Activated CD4-positive, alpha-beta T cell treated with anti-CD3 and anti-CD28 coated beads, Interleukin-10, Interleukin-2, amounts not matched to agents 100 ng/mL and 50 ng/mL, durations not matched to agents 16 hours and 8 hours (primary cell): ENCODE results near the gene NMNAT1.
"Not testable (repeated sequence)": the region's sequence is repeated elsewhere in the genome, so short reads cannot be mapped to it uniquely, and the experiment has no call there.

Source experiments
- DNase-seq: peaks from one replicate; pipeline ENCODE4 v3.0.0-alpha.2; 2020

The NMNAT1 gene

GRCh38 chr1:9942939-9943788 is at the start of gene NMNAT1, which contains the start of gene LZIC:
NMNAT1 (plus strand) TSS chr1:9943475; CDS start chr1:9972074, 28,599 bp downstream.
LZIC (minus strand) TSS chr1:9943391; CDS start chr1:9936619, 6,772 bp downstream.
- DNase-seq, result peak; percentile 96

GRCh38 chr1:9894115-9894514 is 49.2 kb upstream of the NMNAT1 start:
- no peak for DNase-seq

DNA sequence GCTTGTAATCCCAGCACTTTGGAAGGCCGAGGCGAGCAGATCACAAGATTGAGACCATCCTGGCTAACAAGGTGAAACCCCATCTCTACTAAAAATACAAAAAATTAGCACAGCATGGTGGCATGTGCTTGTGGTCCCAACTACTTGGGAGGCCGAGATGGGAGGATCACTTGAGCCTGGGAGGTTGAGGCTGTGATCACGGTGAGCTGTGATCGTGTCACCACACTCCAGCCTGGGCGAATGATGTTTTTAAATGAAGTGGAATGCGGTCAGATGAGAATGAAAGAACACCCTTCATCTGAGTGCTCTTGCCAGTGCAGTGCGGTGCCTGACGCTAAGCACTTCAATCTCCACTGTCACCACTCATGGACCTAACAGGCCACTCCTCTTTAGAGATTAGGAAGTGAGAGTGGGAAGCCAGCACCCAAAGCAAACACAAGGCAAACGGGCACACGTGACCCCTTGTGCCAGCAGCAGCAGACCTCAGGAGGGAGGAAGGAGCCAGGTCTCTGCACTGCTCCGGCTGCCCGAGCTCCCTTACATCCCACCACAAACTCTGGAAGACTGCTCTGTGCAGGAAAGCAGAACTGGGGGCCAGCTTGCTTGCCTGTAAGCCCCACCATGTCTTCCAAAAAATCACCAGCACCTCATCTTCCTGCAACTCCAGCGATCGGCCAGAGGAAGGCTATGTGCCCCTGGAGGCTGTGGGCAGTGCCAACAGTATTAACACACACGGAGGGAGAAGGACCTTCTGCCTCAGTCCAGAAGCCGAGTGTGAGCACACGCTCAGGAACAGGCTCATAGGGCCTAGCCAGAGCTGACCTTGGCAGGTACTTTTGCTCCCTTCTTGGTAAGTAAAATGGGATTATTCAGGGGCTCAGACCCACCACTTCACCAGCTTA is 42.9 kb upstream of the NMNAT1 start:
- DNase-seq, result no peak

GRCh38 chr1:9901148-9902059 is 41.9 kb upstream of the NMNAT1 start:
- no peak for DNase-seq

GRCh38 chr1:9902060-9902452 is 41.2 kb upstream of the NMNAT1 start:
- no peak for DNase-seq

DNA sequence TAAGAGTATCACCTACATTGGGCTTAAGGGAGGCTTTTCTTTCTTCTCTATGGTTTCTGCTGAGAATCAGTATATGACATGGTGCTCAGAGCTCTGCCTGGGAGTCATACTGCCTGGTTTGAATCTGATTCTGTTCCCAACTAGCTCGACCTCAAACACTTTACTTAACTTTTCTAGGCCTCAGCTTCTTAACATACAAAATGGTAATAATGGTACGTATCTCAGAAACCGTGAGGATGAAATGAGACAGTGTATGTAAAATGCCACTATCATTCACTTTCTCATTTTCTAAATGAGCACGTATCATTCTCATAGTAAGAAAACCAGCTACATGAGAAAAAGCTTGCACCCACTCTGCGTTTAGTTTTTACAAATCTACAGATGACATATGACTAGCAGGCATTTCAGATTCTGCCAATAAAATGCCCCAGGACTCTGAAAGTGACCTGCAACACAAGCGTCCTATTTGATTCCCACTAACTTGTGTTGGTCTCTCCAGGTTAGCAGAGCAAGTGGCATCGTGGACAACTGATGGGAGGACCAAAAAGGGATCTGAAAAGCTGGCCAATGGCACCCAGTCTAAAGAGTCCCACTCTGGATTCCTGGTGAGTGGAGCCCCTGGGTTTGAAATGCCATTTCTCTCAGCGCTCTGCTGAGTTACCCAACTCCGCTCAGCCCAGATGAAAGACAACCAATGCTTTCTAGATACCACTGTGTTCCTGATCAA is 39.3 kb upstream of the NMNAT1 start:
- peak; percentile 85 for DNase-seq

DNA sequence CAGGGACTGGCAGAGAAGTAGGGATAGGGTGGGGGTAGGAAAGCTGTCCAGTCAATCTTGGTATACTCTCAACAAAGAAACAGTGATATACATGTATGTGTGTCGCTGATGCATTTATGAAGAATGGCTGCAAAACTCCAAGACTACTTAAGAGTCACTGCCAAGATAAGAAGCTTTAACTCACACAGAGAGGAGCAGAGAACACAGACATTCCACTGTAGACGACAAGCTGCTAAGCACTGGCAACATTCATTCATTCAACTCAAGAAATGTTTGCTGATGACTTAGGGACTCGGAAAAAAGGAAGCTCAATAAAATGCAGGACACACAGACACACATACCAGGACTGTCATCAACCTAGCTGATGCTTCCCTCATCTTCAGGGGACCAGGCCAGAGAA is 38.7 kb upstream of the NMNAT1 start:
- DNase-seq, result no peak

DNA sequence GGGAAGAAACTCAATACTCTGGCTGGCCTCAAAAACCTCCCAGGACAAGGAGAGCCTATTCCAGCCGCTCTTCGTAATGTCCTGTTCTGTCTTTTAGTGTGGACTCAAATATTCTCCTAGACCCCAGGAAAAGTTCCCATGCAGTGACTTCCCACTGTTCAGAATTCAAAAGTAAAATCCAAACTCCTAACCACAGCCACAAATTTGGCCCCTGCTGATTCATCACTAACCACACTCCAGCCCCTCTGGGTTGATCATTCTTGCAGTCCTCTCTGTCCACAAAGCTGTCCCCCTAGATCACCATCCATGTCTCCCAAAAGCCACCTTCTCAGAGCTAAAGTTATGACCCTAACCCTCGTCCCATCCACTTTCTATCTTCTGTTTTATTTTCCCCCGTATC is 38.3 kb upstream of the NMNAT1 start:
- DNase-seq, result no peak

DNA sequence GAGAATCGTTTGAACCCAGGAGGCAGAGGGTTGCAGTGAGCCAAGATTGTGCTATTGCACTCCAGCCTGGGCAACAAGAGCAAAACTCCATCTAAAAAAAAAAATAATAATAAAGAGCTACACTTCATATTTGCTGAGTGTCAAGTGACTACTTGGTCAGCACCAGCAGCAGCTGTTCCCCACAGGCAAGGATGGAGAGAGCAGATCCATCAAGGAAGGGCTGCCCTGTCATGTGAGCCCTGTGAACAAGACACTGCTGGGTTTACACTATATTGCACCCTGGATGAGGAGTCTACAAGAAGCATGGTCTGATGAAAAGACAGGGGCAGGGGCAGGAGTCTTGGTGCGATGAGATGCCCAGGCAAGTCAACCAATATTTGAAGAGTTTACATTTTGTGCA is 36.8 kb upstream of the NMNAT1 start:
- no peak for DNase-seq

- DNase-seq, result no peak
These were observed 35.8 kb upstream of the NMNAT1 start for GRCh38 chr1:9907441-9907840.

- DNase-seq, result no peak
These were observed 34.4 kb upstream of the NMNAT1 start for GRCh38 chr1:9908871-9909233.

DNA sequence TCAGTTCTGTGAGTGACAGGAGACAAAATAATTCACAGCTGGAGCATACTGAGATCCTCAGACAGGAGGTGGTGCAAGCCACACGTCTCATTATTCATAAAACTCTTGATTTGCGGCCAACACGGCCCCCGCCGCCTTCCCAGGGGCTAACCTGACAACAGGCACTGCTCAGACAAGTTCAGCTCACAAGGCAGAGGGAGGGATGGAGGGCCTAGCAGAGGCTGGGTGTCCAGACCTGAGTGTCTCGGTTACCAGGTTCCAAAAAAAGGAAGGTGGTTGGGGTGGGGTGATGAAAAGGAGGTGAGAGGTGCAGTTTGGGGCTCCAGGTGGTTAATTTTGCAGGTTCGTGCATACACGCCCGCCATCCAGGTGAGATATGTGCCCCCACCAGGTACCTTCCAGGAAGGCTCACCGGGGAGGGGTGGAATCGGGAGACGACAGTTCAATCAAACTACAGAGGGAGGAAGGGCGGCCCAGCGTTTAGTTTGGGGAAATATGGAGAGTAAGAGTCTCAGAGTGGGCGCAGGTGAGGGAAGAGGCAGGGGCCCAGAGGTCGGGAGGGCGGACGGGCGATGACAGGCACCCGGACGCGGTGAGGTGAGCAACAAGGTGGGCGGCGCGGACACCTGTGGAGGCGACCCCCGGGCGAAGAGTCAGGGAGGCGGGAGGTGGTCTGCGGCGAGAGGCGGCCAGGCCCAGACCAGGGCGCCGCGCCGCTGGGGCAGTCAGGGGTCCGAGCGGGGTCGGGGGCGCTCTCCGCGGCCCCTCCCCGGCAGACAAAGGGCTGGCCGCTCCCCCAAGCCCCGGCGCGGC is 33.8 kb upstream of the NMNAT1 start:
- DNase-seq, result peak; percentile 69

DNA sequence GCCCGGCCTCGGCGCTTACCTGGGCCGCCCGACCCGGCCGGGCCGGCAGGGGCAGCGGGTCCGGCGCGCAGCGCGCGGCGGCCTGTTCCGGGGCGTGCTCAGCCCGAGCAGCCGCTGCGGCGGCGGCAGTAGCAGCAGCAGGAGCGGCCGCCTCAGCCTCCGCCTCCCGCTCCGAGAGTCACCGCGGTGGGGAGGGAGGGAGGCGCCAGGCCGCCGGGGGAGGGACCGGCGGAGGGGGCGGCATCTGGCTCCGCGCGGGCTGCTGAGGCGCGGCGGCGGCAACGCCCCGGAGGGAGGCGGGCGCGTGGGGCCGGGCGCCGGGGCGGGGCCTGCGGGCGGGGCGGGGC is 33.2 kb upstream of the NMNAT1 start, which contains the start of gene CTNNBIP1:
CTNNBIP1 (minus strand) TSS at position 194 of the 347 bp plus-strand sequence. CDS start 38,205 bp downstream, outside the sequence.
- DNase-seq, result no peak

GRCh38 chr1:9910423-9911178 is 32.7 kb upstream of the NMNAT1 start:
- peak; percentile 100 for DNase-seq

GRCh38 chr1:9912264-9912936 is 30.9 kb upstream of the NMNAT1 start:
- DNase-seq, result no peak

DNA sequence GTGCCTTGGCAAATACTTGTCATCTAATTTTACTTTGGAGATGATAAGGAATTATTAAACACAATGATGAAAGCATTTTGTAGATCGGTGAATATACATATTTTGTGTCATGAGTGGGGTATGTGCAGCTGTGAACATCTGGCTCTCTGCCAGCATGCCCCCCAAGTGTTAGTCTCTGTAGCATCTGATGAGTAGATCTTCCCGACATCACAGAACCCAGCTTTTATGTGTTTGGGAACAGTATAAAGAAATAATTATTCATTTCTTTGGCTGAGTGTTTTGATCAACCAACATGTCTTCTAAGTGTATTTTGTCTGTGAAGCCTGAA is 28.7 kb upstream of the NMNAT1 start:
- no peak for DNase-seq

- no peak for DNase-seq
These were observed 26.8 kb upstream of the NMNAT1 start for GRCh38 chr1:9916452-9916851.

DNA sequence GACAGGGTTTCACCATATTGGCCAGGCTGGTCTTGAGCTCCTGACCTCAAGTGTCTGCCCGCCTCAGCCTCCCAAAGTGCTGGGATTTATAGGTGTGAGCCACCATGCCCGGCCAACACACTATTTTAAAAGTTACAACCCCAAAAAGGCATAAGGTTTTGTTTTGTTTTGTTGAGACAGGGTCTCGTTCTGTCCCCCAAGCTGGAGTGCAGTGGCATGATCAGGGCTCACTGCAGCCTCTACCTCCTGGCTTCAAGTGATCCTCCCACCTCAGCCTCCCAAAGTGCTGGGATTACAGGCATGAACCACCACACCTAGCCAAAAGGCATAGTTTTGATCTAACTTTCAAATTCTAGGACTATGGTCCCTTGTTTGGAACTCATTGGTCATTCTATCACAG is 25.8 kb upstream of the NMNAT1 start:
- DNase-seq, result not testable (repeated sequence)

GRCh38 chr1:9917901-9918300 is 25.4 kb upstream of the NMNAT1 start:
- no peak for DNase-seq

DNA sequence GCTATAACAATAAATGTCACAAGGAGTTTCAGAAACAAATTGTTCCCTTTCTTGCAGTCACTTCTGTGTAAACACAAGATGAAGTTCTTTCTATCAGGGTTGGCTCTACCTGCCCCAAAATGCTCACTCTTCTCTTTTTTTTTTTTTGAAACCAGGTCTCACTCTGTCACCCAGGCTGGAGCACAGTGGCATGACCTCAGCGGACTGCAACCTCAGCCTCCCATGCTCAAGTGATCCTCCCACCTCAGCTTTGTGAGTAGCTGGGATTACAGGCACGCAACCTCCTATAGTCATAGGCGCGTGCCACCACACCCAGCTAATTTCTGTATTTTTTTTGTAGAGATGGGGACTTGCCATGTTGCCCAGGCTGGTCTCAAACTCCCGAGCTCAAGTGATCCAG is 22.7 kb upstream of the NMNAT1 start:
- DNase-seq, result no peak
